Gastroesophageal sphincter (tissue), 4 donors: ENCODE measurements around the gene BNIP5. TPM values are rescaled to one million over a fixed set of nuclear protein-coding genes. Genes with fewer than 3 reads are reported as not detected.

Source experiments
- ATAC-seq: fragments of 150-250 bp; one replicate; pipeline ENCODE4 v1.9.1; 2016; ENCODE audit warnings: mild to moderate bottlenecking, moderate library complexity
- H3K27ac ChIP-seq, 4 donors: fragments of 200-600 bp; sonication (generic) in 3 of 4; 1 replicate in 3 of 4; 2 replicates in 1 of 4; pipeline ENCODE4 v1.5.1; 2016 to 2019
- H3K27me3 ChIP-seq: fragments of 200-600 bp; sonication (generic); one replicate; pipeline ENCODE4 v1.5.1; 2019
- H3K36me3 ChIP-seq, 2 donors: fragments of 200-600 bp; sonication (generic); one replicate each; pipeline ENCODE4 v1.5.1; 2019; ENCODE audit warnings: control low read depth in 1 of 2
- H3K4me1 ChIP-seq, 3 donors: fragments of 200-600 bp; sonication (generic); 1 replicate in 2 of 3; 2 replicates in 1 of 3; pipeline ENCODE4 v1.5.1; 2016 to 2019; ENCODE audit warnings: control low read depth in 2 of 3
- H3K4me3 ChIP-seq, 2 donors: fragments of 200-600 bp; sonication (generic); one replicate each; pipeline ENCODE4 v1.5.1; 2019; ENCODE audit warnings: mild to moderate bottlenecking in 1 of 2, moderate library complexity in 1 of 2
- H3K9me3 ChIP-seq, 3 donors: fragments of 200-600 bp; sonication (generic); one replicate each; pipeline ENCODE4 v1.5.1; 2017 to 2019; ENCODE audit warnings: control low read depth in 2 of 3
- EP300 ChIP-seq: sonication (generic); formaldehyde crosslinking; IDR thresholded peaks from one replicate; pipeline ENCODE4 v1.6.1; 2017; ENCODE audit warnings: antibody characterized with exemption, mild to moderate bottlenecking
- POLR2A ChIP-seq, 2 donors: fragments of 450-650 bp; IDR thresholded peaks; one replicate each; pipeline ENCODE4 v1.6.1; 2017; ENCODE audit warnings: antibody characterized with exemption in 2 of 2, mild to moderate bottlenecking in 2 of 2, moderate library complexity in 1 of 2
- POLR2AphosphoS5 ChIP-seq: sonication (generic); formaldehyde crosslinking; IDR thresholded peaks from one replicate; pipeline ENCODE4 v1.6.1; 2017; ENCODE audit warnings: antibody characterized with exemption
- WGBS, 2 donors: methylation state at CpG; one replicate each; pipeline ENCODE4 v1.1.5; 2018; ENCODE audit warnings: low coverage in 1 of 2; 5-methylcytosine and 5-hydroxymethylcytosine counted together
- total RNA-seq, 4 donors: library from RNA; depleted of rRNA; stranded (reverse); fragments of >200 nt; gene quantifications; one replicate each; pipeline ENCODE4 v1.1.0, GENCODE V29; 2016
- TF ChIP-seq, protein P1 (sequence below), 4 experiments: fragments of 200-600 bp in 2 of 4; fragments of 450-650 bp in 2 of 4; sonication (generic) in 1 of 4; IDR thresholded peaks; one replicate each; pipeline ENCODE4 v1.5.1; 2017 to 2019; ENCODE audit warnings: antibody characterized with exemption in 4 of 4, mild to moderate bottlenecking in 2 of 4, moderate library complexity in 2 of 4

Gene BNIP5
- total RNA-seq, 4 donors from 2014 or later, result not detected

DNA sequence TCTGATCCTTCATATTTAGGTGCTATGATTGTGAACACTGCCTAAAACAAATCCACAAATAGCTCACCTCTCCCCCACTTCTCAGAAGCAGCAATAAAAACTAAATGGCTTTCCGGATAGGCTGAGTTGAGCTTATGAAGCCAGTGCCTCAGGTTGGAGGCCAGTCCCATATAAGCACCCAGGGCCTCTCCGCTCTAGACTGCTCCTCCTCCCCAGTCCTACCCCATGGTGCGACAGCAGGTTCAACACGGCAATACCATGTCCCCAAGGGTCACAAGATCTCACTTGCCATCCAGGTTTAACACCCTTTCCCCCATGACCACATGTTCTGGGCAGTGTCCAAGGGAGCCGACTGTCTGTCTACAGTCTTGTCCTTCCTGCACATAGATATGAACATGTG, 20.8 kb downstream of the BNIP5 start:
- WGBS, 2 donors, result 88 to 92% methylated on average over 4 to 5 of the region's 5 CpGs
- Histone ChIP-seq H3K4me3 (no peak overlapping the region), H3K27ac (no peak overlapping the region), H3K27me3 (no peaks in the 10 kb centered on the region), H3K9me3 (no peaks in the 10 kb centered on the region), H3K36me3 (no peaks in the 10 kb centered on the region), H3K4me1 (peaks cover 0 to 6% (median 0%) of the 10 kb centered on the region in 3 donors)
- TF ChIP-seq EP300 (no peak), POLR2AphosphoS5 (no peak), POLR2A (IDR thresholded peaks at IDR 0.05) (no peak)
- TF ChIP-seq, protein P1, sequence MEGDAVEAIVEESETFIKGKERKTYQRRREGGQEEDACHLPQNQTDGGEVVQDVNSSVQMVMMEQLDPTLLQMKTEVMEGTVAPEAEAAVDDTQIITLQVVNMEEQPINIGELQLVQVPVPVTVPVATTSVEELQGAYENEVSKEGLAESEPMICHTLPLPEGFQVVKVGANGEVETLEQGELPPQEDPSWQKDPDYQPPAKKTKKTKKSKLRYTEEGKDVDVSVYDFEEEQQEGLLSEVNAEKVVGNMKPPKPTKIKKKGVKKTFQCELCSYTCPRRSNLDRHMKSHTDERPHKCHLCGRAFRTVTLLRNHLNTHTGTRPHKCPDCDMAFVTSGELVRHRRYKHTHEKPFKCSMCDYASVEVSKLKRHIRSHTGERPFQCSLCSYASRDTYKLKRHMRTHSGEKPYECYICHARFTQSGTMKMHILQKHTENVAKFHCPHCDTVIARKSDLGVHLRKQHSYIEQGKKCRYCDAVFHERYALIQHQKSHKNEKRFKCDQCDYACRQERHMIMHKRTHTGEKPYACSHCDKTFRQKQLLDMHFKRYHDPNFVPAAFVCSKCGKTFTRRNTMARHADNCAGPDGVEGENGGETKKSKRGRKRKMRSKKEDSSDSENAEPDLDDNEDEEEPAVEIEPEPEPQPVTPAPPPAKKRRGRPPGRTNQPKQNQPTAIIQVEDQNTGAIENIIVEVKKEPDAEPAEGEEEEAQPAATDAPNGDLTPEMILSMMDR (IDR thresholded peaks at IDR 0.05), result no peak
- ATAC-seq, result no peak

DNA sequence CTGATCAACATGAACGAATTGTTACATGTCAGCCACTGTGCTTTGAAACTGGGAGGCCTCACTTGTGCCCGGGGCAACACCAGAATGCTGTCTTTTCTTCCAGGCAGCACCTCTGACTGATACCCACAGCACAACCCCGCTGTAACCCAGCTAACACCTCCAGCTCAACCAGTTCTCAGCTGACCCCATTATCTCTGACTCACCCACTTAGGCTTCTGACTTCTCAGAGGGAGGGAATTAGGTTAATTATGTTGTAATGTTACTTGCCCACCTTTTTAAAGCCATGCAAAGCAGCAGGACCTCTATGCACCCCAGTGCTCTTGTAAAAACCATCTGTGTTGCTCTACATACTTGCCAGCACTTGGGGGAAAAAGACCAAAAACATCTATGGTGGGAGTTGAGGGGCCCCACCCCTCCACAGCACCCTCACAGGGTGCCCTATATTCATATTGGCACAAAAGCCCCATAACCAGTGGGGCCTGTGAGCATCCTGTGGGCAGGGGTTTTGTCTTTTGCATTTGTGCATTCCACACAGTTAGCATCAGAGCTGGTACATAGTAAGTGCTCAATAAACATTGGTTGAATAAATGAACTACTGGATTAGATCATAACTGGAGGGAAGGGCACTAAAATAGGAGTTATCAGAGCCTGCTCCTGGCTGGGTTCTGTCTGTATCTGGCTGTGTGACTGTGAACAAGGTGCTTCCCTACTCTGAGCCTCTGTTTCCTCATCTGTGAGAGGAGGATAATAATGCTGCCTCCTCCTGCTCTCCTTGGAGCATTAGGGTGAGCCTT, 22.3 kb downstream of the BNIP5 start:
- no peak overlapping the region for H3K27ac ChIP-seq
- no peak for ATAC-seq
- peaks cover 0 to 6% (median 0%) of the 10 kb centered on the region in 3 donors for H3K4me1 ChIP-seq
- TF ChIP-seq POLR2A (IDR thresholded peaks at IDR 0.05) (no peak), EP300 (no peak), POLR2AphosphoS5 (no peak)
- TF ChIP-seq, protein P1 (IDR thresholded peaks at IDR 0.05), result no peak
- H3K9me3 ChIP-seq, result no peaks in the 10 kb centered on the region
- H3K4me3 ChIP-seq, result no peak overlapping the region
- WGBS, 2 donors, result 71 to 94% methylated on average over 1 to 3 of the region's 3 CpGs
- H3K36me3 ChIP-seq, result no peaks in the 10 kb centered on the region
- H3K27me3 ChIP-seq, result no peaks in the 10 kb centered on the region

DNA sequence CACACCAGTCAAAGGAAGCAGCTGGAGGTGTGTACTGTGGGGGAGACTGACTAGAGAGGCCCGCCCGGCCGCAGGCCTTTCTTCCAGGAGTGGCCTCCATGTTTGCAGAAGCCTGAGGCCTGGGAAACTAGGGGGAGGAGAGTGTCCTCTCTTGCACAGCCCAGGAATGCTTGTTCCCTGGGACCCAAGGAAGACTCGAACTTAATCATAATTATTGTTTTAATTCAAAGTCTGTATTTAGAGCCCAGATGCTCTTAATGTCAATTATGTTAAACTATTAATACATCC, 23.1 kb downstream of the BNIP5 start:
- Histone ChIP-seq H3K4me3 (no peak overlapping the region), H3K4me1 (peaks cover 0 to 6% (median 0%) of the 10 kb centered on the region in 3 donors), H3K27ac (no peak overlapping the region), H3K36me3 (no peaks in the 10 kb centered on the region), H3K27me3 (no peaks in the 10 kb centered on the region), H3K9me3 (no peaks in the 10 kb centered on the region)
- TF ChIP-seq, protein P1 (IDR thresholded peaks at IDR 0.05), result no peak
- TF ChIP-seq EP300 (no peak), POLR2A (IDR thresholded peaks at IDR 0.05) (no peak), POLR2AphosphoS5 (no peak)
- no peak for ATAC-seq
- 93 to 100% methylated on average over 2 to 4 of the region's 4 CpGs for WGBS, 2 donors

DNA sequence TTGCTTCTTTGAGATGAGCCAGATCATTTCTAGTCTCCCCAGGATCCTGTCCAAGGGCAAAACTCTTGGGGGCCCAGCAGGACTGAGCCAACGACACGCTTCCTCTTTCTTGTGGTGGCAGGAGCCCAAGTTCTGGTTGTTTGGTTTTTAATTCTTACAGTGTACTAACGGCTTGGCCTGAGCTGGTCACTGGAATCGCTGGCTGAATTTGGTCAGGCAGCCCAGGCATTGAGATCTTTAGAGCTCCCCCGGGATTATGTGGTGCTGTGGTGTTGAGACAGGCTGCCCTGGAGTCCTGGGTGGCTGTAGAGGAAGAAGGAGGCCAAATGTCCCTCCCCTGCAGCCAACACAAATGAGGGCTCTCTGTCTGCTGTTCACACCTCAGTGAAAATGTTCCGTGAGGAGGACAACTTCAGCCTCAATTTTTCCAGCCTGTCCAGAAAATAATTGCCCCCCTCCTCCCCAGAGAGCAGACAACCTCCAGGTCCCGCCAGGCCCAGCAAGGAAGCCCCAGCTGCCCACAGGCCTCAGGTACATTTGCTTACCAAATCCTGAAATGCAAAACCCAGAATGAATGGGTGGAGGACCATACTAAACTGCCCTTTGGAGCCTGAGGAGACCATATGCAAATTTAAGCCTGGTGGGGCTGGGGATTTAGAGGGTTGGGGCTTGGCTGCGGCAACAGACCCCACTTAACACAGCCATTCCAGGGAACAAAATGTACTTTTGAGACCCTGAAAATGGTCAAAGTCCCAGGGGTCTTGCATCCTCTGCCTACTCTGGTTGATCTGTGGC, 23.6 kb downstream of the BNIP5 start:
- Histone ChIP-seq H3K36me3 (no peaks in the 10 kb centered on the region), H3K4me3 (no peak overlapping the region), H3K27ac (no peak overlapping the region), H3K9me3 (no peaks in the 10 kb centered on the region), H3K27me3 (no peaks in the 10 kb centered on the region), H3K4me1 (peaks cover 0 to 6% (median 0%) of the 10 kb centered on the region in 3 donors)
- TF ChIP-seq POLR2AphosphoS5 (no peak), POLR2A (IDR thresholded peaks at IDR 0.05) (no peak), EP300 (no peak)
- TF ChIP-seq, protein P1 (IDR thresholded peaks at IDR 0.05), result no peak
- WGBS, 2 donors, result 73% methylated on average over 2 of the region's 8 CpGs; no CpG with 5 or more reads in 1 of the 2 donors
- peak; percentile 14 for ATAC-seq
